CD4-positive, alpha-beta memory T cell (primary cell): Measurements from ENCODE around the gene MDM2. TPM values are rescaled to one million over a fixed set of nuclear protein-coding genes. Genes with fewer than 3 reads are reported as not detected.

Experiments used
- CTCF ChIA-PET: fragments of 350-600 bp; sonication (Branson Sonifier 250); formaldehyde crosslinking; loops from one replicate; lab custom pipeline; 2021; ENCODE audit warnings: inconsistent platforms; ENCODE audit not compliant: partially characterized antibody; lab: Charles Lee
- POLR2A ChIA-PET: fragments of 350-600 bp; sonication (Branson Sonifier 250); formaldehyde crosslinking; loops from one replicate; lab custom pipeline; 2021; ENCODE audit not compliant: partially characterized antibody; lab: Charles Lee
- DNase-seq, 5 donors: peaks; one replicate each; pipeline versions ENCODE4 v3.0.0 to v3.0.0-alpha.2; 2020 to 2022; ENCODE audit warnings: mixed read lengths in 1 of 5
- H3K27ac ChIP-seq: one replicate; pipeline ENCODE4 v1.7.0; 2013; ENCODE audit warnings: low read depth, low read length
- H3K27me3 ChIP-seq: 2 replicates; pipeline ENCODE4 v1.7.0; 2013; ENCODE audit warnings: mild to moderate bottlenecking, low read length, moderate library complexity; ENCODE audit not compliant: insufficient read depth
- H3K36me3 ChIP-seq: 2 replicates; pipeline ENCODE4 v1.7.0; 2013; ENCODE audit warnings: mild to moderate bottlenecking, low read length, moderate library complexity; ENCODE audit not compliant: insufficient read depth
- H3K4me1 ChIP-seq: 2 replicates; pipeline ENCODE4 v1.7.0; 2013; ENCODE audit warnings: mild to moderate bottlenecking, low read length, moderate library complexity; ENCODE audit not compliant: insufficient read depth
- H3K4me3 ChIP-seq, 2 donors: one replicate each; pipeline ENCODE4 v1.7.0; 2013; ENCODE audit warnings: low read length in 2 of 2, mild to moderate bottlenecking in 1 of 2
- H3K9me3 ChIP-seq, 2 donors: one replicate each; pipeline ENCODE4 v1.7.0; 2013; ENCODE audit warnings: low read length in 2 of 2, control low read depth in 1 of 2; ENCODE audit not compliant: control insufficient read depth in 1 of 2
- H3K27ac Mint-ChIP-seq, 7 donors: one replicate each; pipeline ENCODE4 v1.8.0; 2020 to 2021; ENCODE audit warnings: mixed read lengths in 7 of 7, mild to moderate bottlenecking in 6 of 7, inconsistent platforms in 3 of 7, moderate library complexity in 3 of 7
- H3K27me3 Mint-ChIP-seq, 2 donors: one replicate each; pipeline ENCODE4 v1.8.0; 2020 to 2021; ENCODE audit warnings: mixed read lengths in 2 of 2
- H3K36me3 Mint-ChIP-seq, 2 donors: one replicate each; pipeline ENCODE4 v1.8.0; 2020 to 2021; ENCODE audit warnings: mixed read lengths in 2 of 2, inconsistent platforms in 1 of 2, mild to moderate bottlenecking in 1 of 2
- H3K4me1 Mint-ChIP-seq, 4 donors: one replicate each; pipeline ENCODE4 v1.8.0; 2020 to 2021; ENCODE audit warnings: mixed read lengths in 4 of 4, mild to moderate bottlenecking in 1 of 4
- H3K4me3 Mint-ChIP-seq, 8 donors: one replicate each; pipeline ENCODE4 v1.8.0; 2020 to 2021; ENCODE audit warnings: mixed read lengths in 8 of 8, mild to moderate bottlenecking in 7 of 8, moderate library complexity in 6 of 8, inconsistent platforms in 3 of 8
- H3K9me3 Mint-ChIP-seq, 8 donors: one replicate each; pipeline ENCODE4 v1.8.0; 2020 to 2021; ENCODE audit warnings: mixed read lengths in 8 of 8, mild to moderate bottlenecking in 5 of 8, inconsistent platforms in 3 of 8, moderate library complexity in 1 of 8
- intact Hi-C: fragments of 100-400 bp; cut with micrococcal nuclease; formaldehyde crosslinking; loops from one replicate; pipeline ENCODE4 v1.15.1; 2023
- polyA plus RNA-seq, 2 donors: library from polyadenylated mRNA; unstranded; fragments of 300-500 nt; fragmentation: Illumina TruSeq; gene quantifications; one replicate each; pipeline ENCODE4 v1.2.3, GENCODE V29; 2021
- total RNA-seq, 2 experiments: library from RNA; stranded (reverse); gene quantifications; one replicate each; pipeline ENCODE4 v1.2.3, GENCODE V29; 2021

Gene MDM2
- total and polyA plus RNA-seq, 4 experiments from 2014 or later, result 9.7 to 121 (median 69.9) TPM

GRCh38 chr12:68893201-68893600, 85.2 kb downstream of the MDM2 start:
- no peak overlapping the region for H3K27ac Mint-ChIP-seq
- no peak for DNase-seq
- peaks cover 8% of the 10 kb centered on the region for H3K4me1 ChIP-seq
- H3K36me3 ChIP-seq, result no peaks in the 10 kb centered on the region
- no peak overlapping the region for H3K27ac ChIP-seq
- H3K4me1 Mint-ChIP-seq, result peaks cover 9 to 16% (median 10%) of the 10 kb centered on the region in 4 donors
- H3K27me3 ChIP-seq, result no peaks in the 10 kb centered on the region
- ChIA-PET CTCF (no interaction called here), POLR2A (no interaction called here)
- H3K27me3 Mint-ChIP-seq, result peaks cover 0 to 8% of the 10 kb centered on the region in 2 donors
- no peak overlapping the region for H3K4me3 ChIP-seq
- no peaks in the 10 kb centered on the region for H3K36me3 Mint-ChIP-seq
- intact Hi-C loops, result no loop called here
- no peak overlapping the region for H3K4me3 Mint-ChIP-seq
- no peaks in the 10 kb centered on the region for H3K9me3 Mint-ChIP-seq
- no peaks in the 10 kb centered on the region for H3K9me3 ChIP-seq

GRCh38 chr12:68893741-68894140, 85.8 kb downstream of the MDM2 start:
- intact Hi-C loops, result no loop called here
- CTCF ChIA-PET, result no interaction called here
- H3K27ac Mint-ChIP-seq, result no peak overlapping the region

DNA sequence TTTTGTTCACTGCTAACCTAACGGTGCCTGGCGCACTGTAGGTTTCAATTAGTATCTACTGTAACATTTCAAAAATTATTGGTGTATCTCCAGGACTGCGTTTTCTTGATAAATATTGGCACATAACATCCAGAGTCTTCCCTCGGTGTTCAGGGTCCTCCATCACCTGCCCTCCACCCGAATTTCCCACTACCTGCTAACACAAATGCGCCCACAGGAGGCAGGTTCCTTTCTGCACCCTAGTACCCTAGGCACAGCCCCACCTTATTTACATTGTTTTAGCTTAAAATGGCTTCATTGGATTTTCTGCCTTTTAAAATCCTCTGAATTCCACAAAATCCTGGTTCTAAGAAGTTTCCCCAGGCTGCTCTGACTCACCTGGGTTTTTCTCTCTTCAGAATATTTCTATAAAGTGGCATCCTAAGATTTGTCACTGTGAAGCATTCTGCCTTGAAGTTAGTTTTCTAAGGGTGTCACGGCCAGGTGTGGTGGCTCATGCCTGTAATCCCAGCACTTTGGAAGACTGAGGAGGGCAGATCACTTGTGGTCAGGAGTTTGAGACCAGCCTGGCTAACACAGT, 86.4 kb downstream of the MDM2 start:
- Histone ChIP-seq H3K4me1 (peaks cover 8% of the 10 kb centered on the region), H3K27ac (no peak overlapping the region), H3K36me3 (no peaks in the 10 kb centered on the region), H3K27me3 (no peaks in the 10 kb centered on the region), H3K9me3 (no peaks in the 10 kb centered on the region), H3K4me3 (no peak overlapping the region)
- ChIA-PET POLR2A (no interaction called here), CTCF (no interaction called here)
- H3K36me3 Mint-ChIP-seq, result no peaks in the 10 kb centered on the region
- peaks cover 0 to 8% of the 10 kb centered on the region in 2 donors for H3K27me3 Mint-ChIP-seq
- H3K4me1 Mint-ChIP-seq, result peaks cover 9 to 16% (median 10%) of the 10 kb centered on the region in 4 donors
- no peak for DNase-seq
- no peaks in the 10 kb centered on the region for H3K9me3 Mint-ChIP-seq
- no peak overlapping the region for H3K4me3 Mint-ChIP-seq
- no peak overlapping the region for H3K27ac Mint-ChIP-seq
- intact Hi-C loops, result no loop called here

More at GRCh38 chr12:68893741-68894140, 85.8 kb downstream of the MDM2 start:
- Histone ChIP-seq H3K4me3 (no peak overlapping the region), H3K27me3 (no peaks in the 10 kb centered on the region), H3K36me3 (no peaks in the 10 kb centered on the region), H3K9me3 (no peaks in the 10 kb centered on the region), H3K27ac (no peak overlapping the region), H3K4me1 (peaks cover 8% of the 10 kb centered on the region)
- Mint-ChIP-seq H3K4me1 (peaks cover 9 to 16% (median 10%) of the 10 kb centered on the region in 4 donors), H3K9me3 (no peaks in the 10 kb centered on the region), H3K27me3 (peaks cover 0 to 8% of the 10 kb centered on the region in 2 donors), H3K36me3 (no peaks in the 10 kb centered on the region), H3K4me3 (no peak overlapping the region)
- no peak for DNase-seq
- POLR2A ChIA-PET, result no interaction called here

GRCh38 chr12:68896881-68897540, 89.0 kb downstream of the MDM2 start:
- POLR2A ChIA-PET, result no interaction called here
- no peaks in the 10 kb centered on the region for H3K36me3 ChIP-seq
- DNase-seq, result no peak
- intact Hi-C loops, result no loop called here
- no peaks in the 10 kb centered on the region for H3K27me3 ChIP-seq
- peaks cover 3 to 4% (median 3%) of the 10 kb centered on the region in 4 donors for H3K4me1 Mint-ChIP-seq
- no peaks in the 10 kb centered on the region for H3K36me3 Mint-ChIP-seq
- CTCF ChIA-PET, result interaction anchor here (0.6 to 0.7 kb wide), 3 partner anchors 11 to 1965 kb away, joined by 3 to 4 read pairs (median 3); no protein-coding TSS in a partner anchor
- H3K4me1 ChIP-seq, result peaks cover 4% of the 10 kb centered on the region
- no peak overlapping the region for H3K27ac Mint-ChIP-seq
- no peaks in the 10 kb centered on the region for H3K9me3 Mint-ChIP-seq
- H3K27me3 Mint-ChIP-seq, result peaks cover 0 to 7% of the 10 kb centered on the region in 2 donors
- no peak overlapping the region for H3K4me3 ChIP-seq
- no peak overlapping the region for H3K4me3 Mint-ChIP-seq
- H3K27ac ChIP-seq, result no peak overlapping the region
- no peaks in the 10 kb centered on the region for H3K9me3 ChIP-seq

- Mint-ChIP-seq H3K27ac (no peak overlapping the region), H3K9me3 (no peaks in the 10 kb centered on the region), H3K4me3 (no peak overlapping the region), H3K4me1 (no peaks in the 10 kb centered on the region), H3K27me3 (peaks cover 0 to 7% of the 10 kb centered on the region in 2 donors), H3K36me3 (no peaks in the 10 kb centered on the region)
- no peak for DNase-seq
- intact Hi-C loops, result no loop called here
- H3K27ac ChIP-seq, result no peak overlapping the region
- H3K4me3 ChIP-seq, result no peak overlapping the region
- no peaks in the 10 kb centered on the region for H3K4me1 ChIP-seq
- H3K36me3 ChIP-seq, result no peaks in the 10 kb centered on the region
- no peaks in the 10 kb centered on the region for H3K27me3 ChIP-seq
- CTCF ChIA-PET, result interaction anchor here (0.6 kb wide), 1 partner anchor 110 kb away, joined by 3 read pairs; no protein-coding TSS in a partner anchor
- POLR2A ChIA-PET, result no interaction called here
- no peaks in the 10 kb centered on the region for H3K9me3 ChIP-seq
Measured at GRCh38 chr12:68899251-68899771, 91.3 kb downstream of the MDM2 start.

GRCh38 chr12:68900241-68900640, 92.3 kb downstream of the MDM2 start:
- Mint-ChIP-seq H3K4me3 (no peak overlapping the region), H3K4me1 (no peaks in the 10 kb centered on the region), H3K27me3 (peaks cover 0 to 9% of the 10 kb centered on the region in 2 donors), H3K9me3 (no peaks in the 10 kb centered on the region), H3K36me3 (no peaks in the 10 kb centered on the region), H3K27ac (no peak overlapping the region)
- H3K4me1 ChIP-seq, result no peaks in the 10 kb centered on the region
- no peaks in the 10 kb centered on the region for H3K9me3 ChIP-seq
- H3K27ac ChIP-seq, result no peak overlapping the region
- no peaks in the 10 kb centered on the region for H3K27me3 ChIP-seq
- intact Hi-C loops, result no loop called here
- H3K36me3 ChIP-seq, result no peaks in the 10 kb centered on the region
- no peak for DNase-seq
- ChIA-PET CTCF (no interaction called here), POLR2A (no interaction called here)
- no peak overlapping the region for H3K4me3 ChIP-seq
